NCI-H187 treated with DMSO at 0.1 percent for 48 hours (cell line): ENCODE measurements around the gene RASGEF1C.
"Not testable (repeated sequence)": the region's sequence is repeated elsewhere in the genome, so short reads cannot be mapped to it uniquely, and the experiment has no call there.

ENCODE experiments used
- DNase-seq: peaks from one replicate; lab custom pipeline; 2025; lab: John Stamatoyannopoulos, UW

The RASGEF1C gene

GRCh38 chr5:180135967-180136629 lies 72.9 kb downstream of the RASGEF1C start:
- no peak for DNase-seq

DNA sequence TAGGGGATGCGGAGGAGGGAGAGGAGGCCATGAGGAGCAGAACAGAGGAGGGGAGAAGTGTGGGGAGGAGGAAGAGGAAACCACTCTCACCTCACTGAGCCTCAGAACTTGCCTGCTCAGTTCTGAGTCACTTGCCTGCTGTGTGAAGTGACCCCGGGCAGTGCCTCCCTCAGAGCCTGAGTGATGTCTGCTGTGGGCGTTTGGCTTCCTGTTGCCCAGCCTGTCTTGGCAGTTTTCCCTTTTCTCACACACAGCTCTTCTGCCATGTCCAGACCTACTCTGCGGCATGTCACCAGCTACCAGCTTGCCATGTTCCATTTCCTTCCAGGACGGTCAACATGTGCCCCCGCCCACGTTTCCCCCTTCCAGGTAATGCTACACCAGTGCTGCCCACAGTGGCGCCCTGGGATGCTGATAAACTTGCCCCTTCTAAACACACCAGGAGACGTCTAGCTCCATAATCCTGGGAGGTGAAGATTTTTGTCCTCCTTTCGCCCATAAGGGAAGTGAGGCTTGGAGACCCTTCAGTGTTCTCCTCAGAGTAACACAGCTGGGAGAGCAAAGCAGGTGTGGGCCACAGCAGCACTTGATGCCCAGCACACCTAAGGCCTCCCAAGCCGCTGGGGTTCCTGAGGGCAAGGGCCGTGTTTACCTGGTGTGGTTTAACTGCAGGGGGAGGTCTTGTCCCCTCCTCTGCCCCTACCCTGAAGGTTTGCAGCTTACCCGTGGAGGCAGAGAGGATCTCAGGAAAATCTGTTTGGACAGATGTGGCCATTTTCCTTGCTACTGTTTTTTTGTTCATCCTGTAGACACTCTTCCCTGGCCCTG lies 73.7 kb downstream of the RASGEF1C start:
- DNase-seq, result no peak

GRCh38 chr5:180133971-180134508 lies 75.0 kb downstream of the RASGEF1C start:
- no peak for DNase-seq

DNA sequence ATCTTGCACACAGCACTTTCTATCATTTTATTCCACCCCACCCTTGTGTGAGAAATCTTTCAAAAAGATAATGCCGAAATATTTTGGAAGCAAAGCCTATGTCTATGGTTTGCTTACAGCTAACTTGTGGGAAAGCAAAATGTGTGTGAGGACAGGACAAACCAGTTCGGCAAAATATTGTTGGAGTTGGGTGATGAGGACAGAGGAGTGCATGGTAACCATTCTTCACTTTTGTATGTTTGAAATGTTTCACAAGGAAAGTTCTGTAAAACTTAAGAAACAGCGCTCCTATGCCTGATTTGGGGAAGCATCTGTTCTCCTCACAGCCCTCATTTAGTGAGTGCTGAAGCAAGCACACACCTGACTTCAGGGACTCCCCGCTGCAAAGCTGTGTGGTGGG lies 75.5 kb downstream of the RASGEF1C start:
- no peak for DNase-seq

GRCh38 chr5:180133060-180133459 lies 76.0 kb downstream of the RASGEF1C start:
- DNase-seq, result no peak

- DNase-seq, result no peak
Measured at GRCh38 chr5:180130876-180131740, 77.9 kb downstream of the RASGEF1C start.

DNA sequence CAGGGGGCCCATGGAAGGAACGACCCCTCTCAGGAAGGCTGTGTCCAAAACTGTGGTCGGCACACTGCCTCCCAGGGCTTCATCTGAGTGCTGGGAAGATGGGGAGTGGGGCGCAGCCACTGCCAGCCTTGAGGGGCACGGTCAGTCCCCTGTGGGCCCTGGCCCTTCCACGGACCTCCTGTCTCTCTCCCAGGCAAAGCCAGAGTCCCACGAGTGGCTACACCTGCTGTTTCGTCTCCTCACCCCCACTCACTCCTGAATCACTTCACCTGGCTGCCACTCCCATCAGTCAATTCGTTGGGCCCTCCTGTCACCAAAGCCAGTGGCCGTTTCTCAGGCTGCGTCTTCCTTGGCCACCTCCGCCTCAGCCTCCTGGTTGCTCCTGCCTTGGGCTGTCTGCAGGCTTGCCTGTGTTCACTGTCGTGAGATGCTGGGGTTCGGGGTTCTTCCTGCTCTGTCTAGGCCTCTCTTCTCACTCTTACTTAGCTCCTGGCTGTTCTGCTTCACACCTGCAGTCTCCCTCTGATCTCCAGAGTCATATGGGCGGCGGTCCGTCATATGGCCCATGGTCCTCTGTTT lies 78.6 kb downstream of the RASGEF1C start:
- no peak for DNase-seq

GRCh38 chr5:180129291-180130190 lies 79.5 kb downstream of the RASGEF1C start:
- DNase-seq, result no peak

GRCh38 chr5:180128671-180129261 lies 80.2 kb downstream of the RASGEF1C start:
- no peak for DNase-seq

- DNase-seq, result no peak
Measured at GRCh38 chr5:180127682-180128670, 81.0 kb downstream of the RASGEF1C start.

- DNase-seq, result no peak
Measured at GRCh38 chr5:180126716-180127681, 82.0 kb downstream of the RASGEF1C start.

DNA sequence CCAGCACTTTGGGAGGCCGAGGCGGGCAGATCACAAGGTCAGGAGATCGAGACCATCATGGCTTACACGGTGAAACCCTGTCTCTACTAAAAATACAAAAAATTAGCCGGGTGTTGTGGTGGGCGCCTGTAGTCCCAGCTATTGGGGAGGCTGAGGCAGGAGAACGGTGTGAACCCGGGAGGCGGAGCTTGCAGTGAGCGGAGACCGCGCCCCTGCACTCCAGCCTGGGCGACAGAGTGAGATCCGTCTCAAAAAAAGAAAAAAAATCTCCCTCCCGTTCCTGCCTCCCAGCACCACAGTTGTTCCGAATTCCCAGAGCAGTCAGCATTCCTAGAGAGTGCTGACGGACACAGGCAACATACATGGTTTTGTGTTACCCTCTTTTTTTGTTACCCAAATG lies 82.9 kb downstream of the RASGEF1C start:
- DNase-seq, result not testable (repeated sequence)

- not testable (repeated sequence) for DNase-seq
Measured at GRCh38 chr5:180124662-180125061, 84.3 kb downstream of the RASGEF1C start.

GRCh38 chr5:180122875-180123274 lies 86.1 kb downstream of the RASGEF1C start:
- DNase-seq, result no peak

GRCh38 chr5:180121826-180122413 lies 87.1 kb downstream of the RASGEF1C start:
- no peak for DNase-seq

DNA sequence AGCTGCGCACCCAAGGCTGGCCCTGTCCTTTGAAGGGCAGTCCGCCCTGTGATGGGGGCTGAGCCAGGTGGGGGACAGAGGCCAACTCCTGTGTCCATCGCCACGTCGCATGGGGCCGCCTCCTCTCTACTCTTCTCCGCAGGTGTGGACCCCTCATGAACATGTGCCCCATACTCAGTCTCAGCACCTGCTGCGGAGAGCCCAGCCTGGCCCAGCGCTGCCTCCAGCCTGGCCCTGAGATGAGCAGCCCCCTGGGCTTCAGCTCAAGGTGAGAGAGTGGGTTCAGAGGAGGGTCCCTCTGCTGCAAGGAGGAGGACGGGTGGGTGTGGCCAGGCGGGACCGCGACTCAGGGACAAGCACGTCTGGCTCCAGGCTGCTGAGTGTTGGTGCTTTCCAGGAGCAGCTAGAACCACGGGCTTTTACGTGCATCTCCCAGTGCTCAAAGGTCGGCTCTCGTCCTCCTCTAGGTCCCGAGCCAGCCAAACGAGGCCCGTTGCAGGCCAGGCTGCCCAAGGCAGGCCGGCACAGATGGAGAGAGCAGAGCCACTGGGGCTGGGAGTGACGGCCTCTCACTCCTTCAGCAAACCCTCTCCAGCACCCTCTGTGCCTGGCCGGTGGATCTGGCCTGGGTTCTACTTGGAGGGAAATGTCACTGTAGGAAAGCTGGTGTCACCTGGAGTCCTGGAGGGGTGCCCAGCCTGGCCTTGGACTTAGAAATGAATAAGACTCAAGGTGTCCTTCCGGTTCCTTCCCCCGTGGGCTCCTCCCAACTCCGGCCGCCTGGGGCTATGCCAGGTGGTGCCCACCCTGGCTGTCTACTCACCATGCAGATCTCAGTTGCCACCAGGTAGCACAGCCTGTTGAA lies 88.5 kb downstream of the RASGEF1C start:
- no peak for DNase-seq

GRCh38 chr5:180119903-180120236 lies 89.1 kb downstream of the RASGEF1C start:
- no peak for DNase-seq
